NCI-H1092 treated with DMSO at 0.1 percent for 48 hours (cell line): ENCODE results near the gene HHATL.

Experiments used
- DNase-seq: peaks from one replicate; lab custom pipeline; 2025; lab: John Stamatoyannopoulos, UW

Gene HHATL

GRCh38 chr3:42712688-42713372 is 10.2 kb upstream of the HHATL start:
- no peak for DNase-seq

- no peak for DNase-seq
These were observed 9.7 kb upstream of the HHATL start for GRCh38 chr3:42712344-42712648.

GRCh38 chr3:42711491-42712343 is 9.1 kb upstream of the HHATL start:
- DNase-seq, result no peak

GRCh38 chr3:42710323-42711021 is 7.9 kb upstream of the HHATL start:
- no peak for DNase-seq

GRCh38 chr3:42709621-42710020 is 7.0 kb upstream of the HHATL start:
- no peak for DNase-seq

- DNase-seq, result no peak
These were observed 6.1 kb upstream of the HHATL start for GRCh38 chr3:42708611-42709151.

GRCh38 chr3:42707620-42708355 is 5.2 kb upstream of the HHATL start:
- no peak for DNase-seq

GRCh38 chr3:42706721-42707619 is 4.4 kb upstream of the HHATL start:
- no peak for DNase-seq

GRCh38 chr3:42705962-42706585 is 3.5 kb upstream of the HHATL start:
- no peak for DNase-seq

GRCh38 chr3:42705058-42705767 is 2.6 kb upstream of the HHATL start:
- DNase-seq, result no peak

- no peak for DNase-seq
These were observed 1.7 kb upstream of the HHATL start for GRCh38 chr3:42704136-42704841.

GRCh38 chr3:42703695-42704025 is 1.1 kb upstream of the HHATL start:
- DNase-seq, result no peak

- DNase-seq, result no peak
These were observed 540 bp upstream of the HHATL start for GRCh38 chr3:42702982-42703694.

GRCh38 chr3:42701371-42702065 is 1.1 kb downstream of the HHATL start:
- no peak for DNase-seq

- no peak for DNase-seq
These were observed 2.0 kb downstream of the HHATL start for GRCh38 chr3:42700366-42701288.

- no peak for DNase-seq
These were observed 3.1 kb downstream of the HHATL start for GRCh38 chr3:42699511-42699971.

- DNase-seq, result no peak
These were observed 3.7 kb downstream of the HHATL start for GRCh38 chr3:42698911-42699230.
